AG10803 (cell line): ENCODE measurements around the gene CERS6.

Experiments
- DNase-seq: peaks from one replicate; pipeline ENCODE4 v3.0.0; 2010; ENCODE audit warnings: low read depth
- H3K4me3 ChIP-seq: 2 replicates; pipeline ENCODE4 v1.5.1; 2011; ENCODE audit warnings: mild to moderate bottlenecking, low read length, control low read depth
- TF ChIP-seq, protein P1 (sequence below): conservative IDR thresholded peaks from 2 replicates; pipeline ENCODE4 v1.5.1; 2011; ENCODE audit warnings: mild to moderate bottlenecking, low read length, control low read depth, inconsistent platforms

The CERS6 gene

DNA sequence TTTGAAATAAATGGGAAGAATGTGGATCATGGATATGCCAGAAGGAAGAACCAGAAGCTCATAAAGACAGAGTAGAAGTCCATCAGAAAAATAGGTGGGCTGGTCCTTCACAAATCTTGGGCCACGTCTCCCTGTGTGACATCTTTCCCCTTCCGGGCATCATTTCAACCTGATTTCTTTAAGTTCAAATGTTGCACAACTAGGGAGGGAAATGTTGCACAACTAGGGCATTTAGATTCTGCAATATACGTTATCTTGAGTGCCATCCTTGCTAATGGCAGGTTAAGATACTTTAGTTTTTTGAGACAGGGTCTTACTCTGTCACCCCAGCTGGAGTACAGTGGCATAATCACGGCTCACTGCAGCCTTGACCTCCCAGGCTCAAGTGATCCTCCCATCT lies 129.6 kb downstream of the CERS6 start:
- no peak for DNase-seq
- TF ChIP-seq, protein P1, sequence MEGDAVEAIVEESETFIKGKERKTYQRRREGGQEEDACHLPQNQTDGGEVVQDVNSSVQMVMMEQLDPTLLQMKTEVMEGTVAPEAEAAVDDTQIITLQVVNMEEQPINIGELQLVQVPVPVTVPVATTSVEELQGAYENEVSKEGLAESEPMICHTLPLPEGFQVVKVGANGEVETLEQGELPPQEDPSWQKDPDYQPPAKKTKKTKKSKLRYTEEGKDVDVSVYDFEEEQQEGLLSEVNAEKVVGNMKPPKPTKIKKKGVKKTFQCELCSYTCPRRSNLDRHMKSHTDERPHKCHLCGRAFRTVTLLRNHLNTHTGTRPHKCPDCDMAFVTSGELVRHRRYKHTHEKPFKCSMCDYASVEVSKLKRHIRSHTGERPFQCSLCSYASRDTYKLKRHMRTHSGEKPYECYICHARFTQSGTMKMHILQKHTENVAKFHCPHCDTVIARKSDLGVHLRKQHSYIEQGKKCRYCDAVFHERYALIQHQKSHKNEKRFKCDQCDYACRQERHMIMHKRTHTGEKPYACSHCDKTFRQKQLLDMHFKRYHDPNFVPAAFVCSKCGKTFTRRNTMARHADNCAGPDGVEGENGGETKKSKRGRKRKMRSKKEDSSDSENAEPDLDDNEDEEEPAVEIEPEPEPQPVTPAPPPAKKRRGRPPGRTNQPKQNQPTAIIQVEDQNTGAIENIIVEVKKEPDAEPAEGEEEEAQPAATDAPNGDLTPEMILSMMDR, result no peak

DNA sequence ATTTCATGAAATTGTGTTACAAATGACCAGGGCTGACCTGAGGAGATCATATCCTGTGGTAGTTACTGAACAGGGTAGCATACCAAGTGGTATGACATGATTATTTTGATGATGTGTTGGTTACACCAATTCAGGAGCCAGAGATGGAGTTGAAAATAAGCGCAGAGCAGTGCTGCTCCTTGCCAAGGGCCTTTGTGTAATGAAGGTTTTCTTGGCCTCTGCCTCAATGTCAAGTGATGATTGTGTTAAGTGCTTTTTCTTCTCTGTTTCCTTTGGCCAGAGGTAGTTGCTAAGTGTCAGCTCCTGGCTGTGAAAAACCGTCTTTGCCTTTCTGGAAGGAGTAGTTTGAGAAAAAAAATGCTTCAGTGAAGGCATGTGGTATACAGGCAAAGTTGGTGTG lies 131.2 kb downstream of the CERS6 start:
- H3K4me3 ChIP-seq, result no peak overlapping the region
- DNase-seq, result no peak
- TF ChIP-seq, protein P1, result no peak

More for the DNA sequence above, 129.6 kb downstream of the CERS6 start:
- H3K4me3 ChIP-seq, result no peak overlapping the region

DNA sequence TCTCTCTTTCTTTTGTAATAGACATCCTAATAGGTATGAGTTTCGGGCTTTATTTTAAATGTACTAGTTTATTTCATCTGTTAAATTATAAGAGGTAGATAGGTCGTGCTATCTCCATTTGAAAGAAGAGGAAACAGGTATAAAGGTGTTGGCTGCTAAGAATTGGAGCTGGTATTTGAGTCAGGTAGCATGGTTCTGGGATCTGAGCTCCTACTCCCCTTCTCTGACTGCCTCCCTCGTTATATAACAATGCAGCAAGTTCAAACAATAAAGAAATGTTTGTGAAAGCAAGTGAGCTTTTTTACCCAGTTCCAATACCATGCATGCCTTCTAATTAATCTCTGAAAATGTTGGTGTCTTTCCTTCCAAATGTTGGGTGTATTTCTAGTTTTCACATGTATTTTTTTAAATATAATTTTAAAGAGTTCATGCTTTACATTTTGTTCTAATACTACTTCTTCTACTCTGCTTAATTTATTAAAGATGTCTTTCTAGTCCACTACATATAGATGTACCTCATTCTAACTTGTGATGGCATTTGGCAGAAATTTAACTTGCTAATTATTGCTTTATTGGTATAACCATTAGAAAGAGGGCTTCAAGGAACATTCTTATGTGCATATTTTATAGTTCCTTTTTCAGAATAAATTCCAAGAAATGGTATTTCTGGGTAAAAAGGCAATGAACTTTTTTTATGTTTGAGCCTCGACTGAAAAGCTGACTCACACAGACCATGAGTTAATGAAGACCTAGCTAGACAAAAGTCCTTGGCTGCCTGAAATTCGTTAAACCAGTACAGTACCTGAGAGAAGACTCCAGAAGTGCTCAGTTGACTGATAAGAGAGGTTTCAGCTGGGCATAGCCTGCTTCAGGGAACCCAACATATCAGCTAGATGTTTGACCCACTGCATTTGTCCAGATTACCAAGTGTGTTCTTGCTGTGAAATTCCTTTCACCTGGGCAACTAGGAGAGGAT lies 133.5 kb downstream of the CERS6 start:
- H3K4me3 ChIP-seq, result no peak overlapping the region
- TF ChIP-seq, protein P1, result no peak
- no peak for DNase-seq

DNA sequence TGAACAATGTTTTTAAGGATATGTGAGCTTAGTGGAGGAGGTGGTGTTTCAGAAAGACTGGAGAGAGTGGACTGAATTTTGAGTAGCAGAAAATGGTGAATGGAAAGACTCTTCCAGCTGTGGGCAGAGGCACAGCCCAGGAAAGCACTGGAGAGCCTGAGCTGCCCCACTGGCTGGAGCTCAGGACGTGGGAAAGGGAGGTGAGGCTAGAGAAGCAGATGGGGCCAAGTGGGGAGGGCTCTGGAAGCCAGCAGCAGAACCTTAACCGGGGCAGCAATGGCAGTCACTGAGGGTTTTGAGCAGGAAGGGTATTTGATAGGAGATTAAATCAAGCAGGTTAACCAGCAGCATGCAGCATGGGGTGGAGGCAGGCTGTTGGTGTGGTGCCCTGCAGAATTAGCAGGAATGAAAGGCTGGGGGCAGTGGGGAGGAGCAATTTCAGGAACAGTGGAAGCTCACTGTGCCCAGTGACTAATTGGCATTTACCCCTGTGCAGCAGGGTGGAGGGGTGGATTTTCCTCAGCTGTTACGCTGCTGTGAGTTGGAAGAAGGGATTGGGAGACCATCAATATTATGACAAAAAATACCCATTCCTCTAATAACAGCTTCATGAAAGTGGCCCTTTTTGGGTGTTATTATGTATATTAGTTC lies 136.2 kb downstream of the CERS6 start:
- no peak for DNase-seq
- H3K4me3 ChIP-seq, result no peak overlapping the region
- TF ChIP-seq, protein P1, result no peak

DNA sequence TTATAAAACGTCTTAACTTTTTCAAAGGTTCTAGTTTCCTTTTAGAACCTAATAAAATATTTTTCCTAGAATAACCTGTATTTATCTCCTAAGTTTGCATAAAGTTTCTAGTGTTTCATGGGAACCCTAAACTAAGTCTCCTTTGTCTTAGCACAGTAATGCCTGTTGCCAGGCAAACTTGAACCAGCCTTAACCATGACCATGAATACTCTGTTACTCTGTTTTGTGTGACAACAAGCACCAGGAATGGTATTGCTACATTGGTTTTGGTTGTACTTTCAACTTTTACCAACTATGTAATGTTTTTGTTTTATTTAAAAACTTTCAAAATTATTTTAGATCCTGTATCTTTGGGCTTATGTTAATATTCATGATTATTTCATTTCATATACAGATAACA lies 137.6 kb downstream of the CERS6 start:
- H3K4me3 ChIP-seq, result no peak overlapping the region
- TF ChIP-seq, protein P1, result no peak
- peak; percentile 29 for DNase-seq

DNA sequence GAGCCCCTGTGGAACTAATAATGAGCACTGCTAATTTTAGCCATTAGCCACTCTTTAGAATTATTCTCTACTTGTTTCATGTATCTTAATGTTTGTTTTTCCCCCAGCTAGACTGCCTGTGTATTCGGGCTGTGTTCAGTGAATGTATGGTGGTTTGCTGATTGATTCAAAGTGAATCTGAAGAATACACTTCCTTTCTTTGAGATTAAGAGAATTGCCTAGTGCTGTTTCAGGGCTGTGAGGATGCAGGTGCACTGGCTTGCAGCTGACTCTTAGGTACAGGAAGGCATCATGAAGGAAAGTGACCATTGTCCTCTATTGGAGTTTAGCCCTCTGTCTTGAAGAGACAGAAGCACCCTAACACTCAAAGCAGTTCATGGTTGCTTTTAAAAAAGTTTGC lies 138.7 kb downstream of the CERS6 start:
- H3K4me3 ChIP-seq, result no peak overlapping the region
- no peak for DNase-seq
- TF ChIP-seq, protein P1, result no peak
